Measurements from ENCODE around the gene FUT6. TPM values are rescaled to one million over a fixed set of nuclear protein-coding genes. Genes with fewer than 3 reads are reported as not detected.
A peak's percentile ranks its signal among the peaks of the same experiment; 100 is the strongest.

FUT6 gene
- total and polyA plus RNA-seq, 7 experiments from 2014 or later = not detected

- ATAC-seq (no peak), DNase-seq (no peak)
- H3K4me3 ChIP-seq (ENCODE audit: low read length) = no peak overlapping the region
- H3K27ac Mint-ChIP-seq = no peak overlapping the region
- intact Hi-C loops (cut with micrococcal nuclease) = no loop called here
- ChIA-PET CTCF (no interaction called here), POLR2A (no interaction called here)
- H3K27me3 Mint-ChIP-seq = peaks cover 0 to 11% (median 3%) of the 10 kb centered on the region in 5 donors
- H3K4me1 Mint-ChIP-seq = peaks cover 0 to 4% (median 0%) of the 10 kb centered on the region in 7 donors
- H3K36me3 Mint-ChIP-seq = no peaks in the 10 kb centered on the region
- no peaks in the 10 kb centered on the region for H3K9me3 Mint-ChIP-seq
- no peaks in the 10 kb centered on the region for H3K4me1 ChIP-seq (ENCODE audit: control insufficient read depth in 2 of 2, insufficient read depth in 2 of 2, low read length in 2 of 2)
- H3K27ac ChIP-seq (ENCODE audit: low read depth, low read length) = no peak overlapping the region
- no peak overlapping the region for H3K4me3 Mint-ChIP-seq
- no peaks in the 10 kb centered on the region for H3K27me3 ChIP-seq (ENCODE audit: control insufficient read depth in 2 of 2, insufficient read depth in 2 of 2, low read length in 2 of 2)
- no peaks in the 10 kb centered on the region for H3K9me3 ChIP-seq (ENCODE audit: control insufficient read depth in 2 of 3, low read length in 3 of 3)
- no peaks in the 10 kb centered on the region for H3K36me3 ChIP-seq (ENCODE audit: control insufficient read depth in 2 of 3, insufficient read depth in 3 of 3, low read length in 3 of 3)
Measured at GRCh38 chr19:5814852-5815246, 24.7 kb downstream of the FUT6 start.

DNA sequence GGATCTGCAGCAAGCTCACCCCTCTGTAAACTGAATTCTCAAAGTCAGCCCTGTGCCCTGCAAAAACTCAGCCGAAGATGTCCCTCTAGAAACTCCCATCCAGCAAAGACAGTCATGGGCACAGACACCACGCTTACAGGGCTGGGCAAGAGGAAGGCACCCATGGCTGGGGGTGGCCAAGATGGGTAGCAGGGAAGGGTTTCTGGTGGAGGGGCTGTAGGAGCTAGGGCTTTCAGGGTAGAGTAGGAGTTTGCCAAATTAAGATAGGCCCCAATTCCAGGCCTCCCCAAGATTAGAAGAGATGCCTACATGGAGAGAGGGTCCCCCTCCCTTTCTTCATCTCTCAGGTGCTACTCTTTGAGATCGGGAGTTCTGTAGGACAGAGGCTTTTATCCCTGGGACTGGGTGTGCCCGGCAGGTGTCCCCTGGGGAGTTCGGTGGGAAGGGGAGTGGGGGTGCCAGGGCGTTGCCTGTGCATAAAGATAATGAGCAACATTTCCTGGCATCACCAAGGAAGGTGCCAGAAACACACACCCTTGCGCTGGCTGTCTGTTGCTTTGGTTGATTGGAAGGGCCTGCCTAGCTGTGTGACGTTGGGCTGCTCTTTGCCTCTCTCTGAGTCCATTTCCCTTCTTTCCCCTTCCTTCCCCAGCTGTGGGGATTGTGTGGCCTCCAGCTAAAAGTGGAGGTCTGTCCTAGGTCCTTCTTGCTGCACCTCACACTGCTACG, 25.2 kb downstream of the FUT6 start:
- Mint-ChIP-seq H3K4me1 (peaks cover 0 to 4% (median 0%) of the 10 kb centered on the region in 7 donors), H3K4me3 (no peak overlapping the region), H3K9me3 (no peaks in the 10 kb centered on the region), H3K27me3 (peaks cover 0 to 11% (median 3%) of the 10 kb centered on the region in 5 donors), H3K36me3 (no peaks in the 10 kb centered on the region), H3K27ac (no peak overlapping the region)
- intact Hi-C loops (cut with micrococcal nuclease) = no loop called here
- no peaks in the 10 kb centered on the region for H3K27me3 ChIP-seq (ENCODE audit: control insufficient read depth in 2 of 2, insufficient read depth in 2 of 2, low read length in 2 of 2)
- H3K9me3 ChIP-seq (ENCODE audit: control insufficient read depth in 2 of 3, low read length in 3 of 3) = no peaks in the 10 kb centered on the region
- H3K27ac ChIP-seq (ENCODE audit: low read depth, low read length) = no peak overlapping the region
- no peaks in the 10 kb centered on the region for H3K4me1 ChIP-seq (ENCODE audit: control insufficient read depth in 2 of 2, insufficient read depth in 2 of 2, low read length in 2 of 2)
- no peak overlapping the region for H3K4me3 ChIP-seq (ENCODE audit: low read length)
- no peak for ATAC-seq
- CTCF ChIA-PET = no interaction called here
- POLR2A ChIA-PET = no interaction called here
- H3K36me3 ChIP-seq (ENCODE audit: control insufficient read depth in 2 of 3, insufficient read depth in 3 of 3, low read length in 3 of 3) = no peaks in the 10 kb centered on the region
- no peak for DNase-seq

DNA sequence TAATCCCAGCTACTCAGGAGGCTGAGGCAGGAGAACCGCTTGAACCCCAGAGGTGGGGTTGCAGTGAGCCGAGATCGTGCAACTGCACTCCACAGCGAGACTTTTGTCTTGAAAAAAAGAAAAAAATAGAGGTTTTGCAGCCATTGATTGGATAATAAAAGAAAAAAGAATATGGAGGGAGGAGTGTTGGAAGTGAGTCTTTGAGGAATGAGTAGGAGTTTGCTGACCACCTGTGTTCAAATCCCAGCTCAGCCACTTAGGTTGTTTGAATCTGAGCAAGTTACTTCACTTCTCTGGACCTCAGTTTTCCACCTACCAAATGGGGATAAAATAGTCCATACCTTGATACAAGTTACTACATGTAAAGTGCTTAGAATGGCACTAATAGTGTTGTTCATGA, 28.4 kb downstream of the FUT6 start:
- Mint-ChIP-seq H3K27ac (no peak overlapping the region), H3K4me1 (peaks cover 0 to 3% (median 0%) of the 10 kb centered on the region in 7 donors), H3K4me3 (no peak overlapping the region), H3K36me3 (no peaks in the 10 kb centered on the region), H3K27me3 (peaks cover 0 to 16% (median 0%) of the 10 kb centered on the region in 5 donors), H3K9me3 (no peaks in the 10 kb centered on the region)
- no peak overlapping the region for H3K4me3 ChIP-seq (ENCODE audit: low read length)
- intact Hi-C loops (cut with micrococcal nuclease) = no loop called here
- no peaks in the 10 kb centered on the region for H3K36me3 ChIP-seq (ENCODE audit: control insufficient read depth in 2 of 3, insufficient read depth in 3 of 3, low read length in 3 of 3)
- no peak for DNase-seq
- H3K27ac ChIP-seq (ENCODE audit: low read depth, low read length) = no peak overlapping the region
- H3K4me1 ChIP-seq (ENCODE audit: control insufficient read depth in 2 of 2, insufficient read depth in 2 of 2, low read length in 2 of 2) = no peaks in the 10 kb centered on the region
- H3K27me3 ChIP-seq (ENCODE audit: control insufficient read depth in 2 of 2, insufficient read depth in 2 of 2, low read length in 2 of 2) = no peaks in the 10 kb centered on the region
- CTCF ChIA-PET = no interaction called here
- H3K9me3 ChIP-seq (ENCODE audit: control insufficient read depth in 2 of 3, low read length in 3 of 3) = no peaks in the 10 kb centered on the region
- ATAC-seq = no peak
- POLR2A ChIA-PET = interaction anchor here (0.6 to 2.3 kb wide), 2 partner anchors 16 to 1088 kb away, joined by 4 to 6 read pairs; no protein-coding TSS in a partner anchor

- DNase-seq = no peak
- intact Hi-C loops (cut with micrococcal nuclease) = no loop called here
- Mint-ChIP-seq H3K4me1 (peaks cover 0 to 6% (median 1%) of the 10 kb centered on the region in 7 donors), H3K9me3 (no peaks in the 10 kb centered on the region), H3K4me3 (no peak overlapping the region), H3K27me3 (peaks cover 0 to 22% (median 0%) of the 10 kb centered on the region in 5 donors), H3K27ac (peak overlapping the region in 1 of 9 donors; percentile 27), H3K36me3 (no peaks in the 10 kb centered on the region)
- ChIA-PET CTCF (interaction anchor here (0.9 kb wide), 1 partner anchor 213 kb away, joined by 3 read pairs; no protein-coding TSS in a partner anchor), POLR2A (interaction anchor here (2.3 kb wide), 1 partner anchor 18 kb away, joined by 6 read pairs; no protein-coding TSS in a partner anchor)
- Histone ChIP-seq H3K36me3 (ENCODE audit: control insufficient read depth in 2 of 3, insufficient read depth in 3 of 3, low read length in 3 of 3) (no peaks in the 10 kb centered on the region), H3K4me1 (ENCODE audit: control insufficient read depth in 2 of 2, insufficient read depth in 2 of 2, low read length in 2 of 2) (peaks cover under 1 to 2% of the 10 kb centered on the region in 2 donors), H3K27ac (ENCODE audit: low read depth, low read length) (no peak overlapping the region), H3K27me3 (ENCODE audit: control insufficient read depth in 2 of 2, insufficient read depth in 2 of 2, low read length in 2 of 2) (no peaks in the 10 kb centered on the region), H3K9me3 (ENCODE audit: control insufficient read depth in 2 of 3, low read length in 3 of 3) (no peaks in the 10 kb centered on the region), H3K4me3 (ENCODE audit: low read length) (no peak overlapping the region)
- no peak for ATAC-seq
Measured at GRCh38 chr19:5809469-5809868, 30.0 kb downstream of the FUT6 start.

GRCh38 chr19:5809053-5809452, 30.4 kb downstream of the FUT6 start:
- Histone ChIP-seq H3K4me3 (ENCODE audit: low read length) (no peak overlapping the region), H3K4me1 (ENCODE audit: control insufficient read depth in 2 of 2, insufficient read depth in 2 of 2, low read length in 2 of 2) (peaks cover 4 to 6% of the 10 kb centered on the region in 2 donors), H3K36me3 (ENCODE audit: control insufficient read depth in 2 of 3, insufficient read depth in 3 of 3, low read length in 3 of 3) (no peaks in the 10 kb centered on the region), H3K27ac (ENCODE audit: low read depth, low read length) (no peak overlapping the region), H3K27me3 (ENCODE audit: control insufficient read depth in 2 of 2, insufficient read depth in 2 of 2, low read length in 2 of 2) (no peaks in the 10 kb centered on the region), H3K9me3 (ENCODE audit: control insufficient read depth in 2 of 3, low read length in 3 of 3) (no peaks in the 10 kb centered on the region)
- intact Hi-C loops (cut with micrococcal nuclease) = no loop called here
- Mint-ChIP-seq H3K9me3 (no peaks in the 10 kb centered on the region), H3K36me3 (no peaks in the 10 kb centered on the region), H3K4me1 (peaks cover 0 to 10% (median 5%) of the 10 kb centered on the region in 7 donors), H3K27ac (peak overlapping the region in 1 of 9 donors; percentile 20), H3K27me3 (peaks cover 0 to 26% (median 0%) of the 10 kb centered on the region in 5 donors), H3K4me3 (no peak overlapping the region)
- ATAC-seq (no peak), DNase-seq (no peak)
- CTCF ChIA-PET = interaction anchor here (0.9 kb wide), 1 partner anchor 214 kb away, joined by 3 read pairs; no protein-coding TSS in a partner anchor
- POLR2A ChIA-PET = interaction anchor here (1.1 to 2.3 kb wide), 2 partner anchors 18 to 19 kb away, joined by 4 to 6 read pairs; no protein-coding TSS in a partner anchor

DNA sequence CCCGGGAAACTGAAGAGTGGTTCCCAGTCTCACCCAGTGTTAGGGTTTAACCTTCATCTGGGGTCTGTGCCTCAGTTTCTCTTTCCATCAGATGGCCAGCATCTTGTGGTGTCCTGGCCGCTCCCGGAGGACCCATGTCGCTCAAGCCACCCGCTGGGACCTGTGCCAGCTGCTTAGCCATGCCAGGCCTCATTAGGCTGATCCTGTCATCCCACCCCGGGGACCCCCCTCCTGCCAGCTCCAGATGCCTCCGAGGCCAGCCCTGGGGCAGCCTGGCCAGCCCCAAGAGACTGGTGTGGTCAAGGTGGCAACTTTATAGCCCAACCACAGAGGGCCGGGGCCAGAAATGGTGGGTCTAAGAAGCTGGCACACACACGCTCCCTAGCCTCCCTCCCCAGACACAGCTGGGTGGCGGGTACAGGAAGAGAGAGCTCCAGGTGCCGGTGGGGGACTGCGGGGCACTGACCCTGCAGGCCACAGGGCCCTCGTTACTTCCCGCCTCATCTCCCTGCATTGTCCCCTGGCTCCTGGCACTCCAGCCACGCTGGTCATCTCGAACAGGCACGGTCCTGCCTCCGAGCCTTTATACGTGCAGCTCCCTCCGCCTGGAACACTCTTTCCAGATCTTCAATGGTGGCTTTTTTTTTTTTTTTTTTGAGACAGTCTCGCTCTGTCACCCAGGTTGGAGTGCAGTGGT, 31.2 kb downstream of the FUT6 start:
- Histone ChIP-seq H3K27me3 (ENCODE audit: control insufficient read depth in 2 of 2, insufficient read depth in 2 of 2, low read length in 2 of 2) (no peaks in the 10 kb centered on the region), H3K4me3 (ENCODE audit: low read length) (no peak overlapping the region), H3K36me3 (ENCODE audit: control insufficient read depth in 2 of 3, insufficient read depth in 3 of 3, low read length in 3 of 3) (no peaks in the 10 kb centered on the region), H3K27ac (ENCODE audit: low read depth, low read length) (no peak overlapping the region), H3K4me1 (ENCODE audit: control insufficient read depth in 2 of 2, insufficient read depth in 2 of 2, low read length in 2 of 2) (peaks cover 10 to 13% of the 10 kb centered on the region in 2 donors), H3K9me3 (ENCODE audit: control insufficient read depth in 2 of 3, low read length in 3 of 3) (no peaks in the 10 kb centered on the region)
- no peaks in the 10 kb centered on the region for H3K36me3 Mint-ChIP-seq
- ChIA-PET POLR2A (interaction anchor here (1.1 kb wide), 1 partner anchor 20 kb away, joined by 4 read pairs; no protein-coding TSS in a partner anchor), CTCF (interaction anchor here (0.9 kb wide), 1 partner anchor 215 kb away, joined by 3 read pairs; no protein-coding TSS in a partner anchor)
- peaks cover 5 to 16% (median 11%) of the 10 kb centered on the region in 7 donors for H3K4me1 Mint-ChIP-seq
- peaks cover 0 to 27% (median 0%) of the 10 kb centered on the region in 5 donors for H3K27me3 Mint-ChIP-seq
- H3K4me3 Mint-ChIP-seq = no peak overlapping the region
- no peak for DNase-seq
- intact Hi-C loops (cut with micrococcal nuclease) = no loop called here
- ATAC-seq = no peak
- peak overlapping the region in 1 of 9 donors; percentile 66 for H3K27ac Mint-ChIP-seq
- no peaks in the 10 kb centered on the region for H3K9me3 Mint-ChIP-seq

Measured in naive thymus-derived CD4-positive, alpha-beta T cell (primary cell).